HG03575 (cell line): Measurements from ENCODE around the gene CDH4.

Experiments
- ATAC-seq: cut with Tn5 transposase; IDR thresholded peaks from one replicate; pipeline ENCODE4 v1.9.1; 2021; ENCODE audit not compliant: unreplicated experiment, insufficient number of reproducible peaks, low FRiP score; ENCODE audit errors: extremely low read depth

Gene CDH4

DNA sequence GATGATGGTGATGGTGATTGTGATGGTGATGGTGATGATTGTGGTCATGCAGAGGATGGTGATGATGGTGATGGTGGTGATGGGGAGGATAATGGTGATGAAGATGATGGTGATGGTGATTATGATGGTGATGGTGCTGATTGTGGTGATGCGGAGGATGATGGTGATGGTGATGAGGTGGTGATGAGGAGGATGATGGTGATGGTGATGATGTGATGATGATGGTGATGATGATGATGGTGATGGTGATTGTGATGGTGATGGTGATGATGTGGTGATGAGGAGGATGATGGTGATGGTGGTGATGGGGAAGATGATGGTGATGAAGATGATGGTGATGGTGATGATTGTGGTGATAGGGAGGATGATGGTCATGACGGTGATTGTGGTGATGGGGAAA, 333.7 kb downstream of the CDH4 start:
- ATAC-seq = no peak

DNA sequence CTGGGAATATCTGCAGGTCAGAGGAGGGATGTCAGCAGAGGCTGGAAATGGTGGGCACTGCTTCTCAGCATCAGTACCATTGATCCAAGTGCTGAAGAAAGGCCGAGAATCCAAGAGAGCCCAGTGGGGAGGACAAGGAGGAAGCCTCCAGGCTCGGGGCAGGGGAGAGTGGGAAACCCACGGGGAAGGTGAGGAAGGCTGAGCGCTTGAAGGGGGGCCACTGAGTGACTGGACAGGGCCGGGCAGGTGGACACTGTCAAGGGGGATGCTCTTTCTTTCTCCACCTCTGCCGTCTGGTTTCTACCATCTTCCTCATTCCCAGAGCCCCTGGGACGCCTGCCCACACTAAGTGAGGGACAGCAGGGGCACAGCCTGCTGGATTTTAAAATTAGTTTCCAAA, 335.0 kb downstream of the CDH4 start:
- no peak for ATAC-seq

DNA sequence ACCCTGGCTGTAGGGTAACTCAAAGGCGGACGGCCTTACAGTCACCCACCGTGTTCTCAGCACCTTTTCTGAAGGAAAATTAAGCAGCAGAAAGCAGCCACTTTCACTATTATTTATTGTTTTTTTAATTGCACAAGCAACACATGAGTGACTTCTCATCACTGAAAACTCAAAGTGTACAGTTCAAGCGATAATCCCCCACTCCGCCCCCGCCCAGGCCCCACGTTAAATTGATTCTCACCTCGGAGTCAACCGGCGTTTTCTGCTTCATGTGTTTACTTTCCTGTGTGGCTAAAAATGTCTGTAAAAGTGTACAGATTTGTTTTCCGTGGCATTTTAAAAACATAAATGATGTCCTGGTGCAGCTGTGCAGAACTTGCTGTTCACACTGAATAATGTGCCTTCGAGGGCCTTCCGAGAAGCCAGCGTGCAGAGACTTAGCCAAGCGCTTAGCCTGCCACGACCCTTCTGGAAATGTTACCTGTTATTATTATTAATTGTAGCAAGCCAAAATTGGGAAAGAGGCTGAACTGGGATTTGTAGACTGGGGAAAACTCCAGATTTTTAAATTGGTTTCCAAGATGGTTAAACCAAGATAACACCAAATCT, 335.7 kb downstream of the CDH4 start:
- no peak for ATAC-seq

DNA sequence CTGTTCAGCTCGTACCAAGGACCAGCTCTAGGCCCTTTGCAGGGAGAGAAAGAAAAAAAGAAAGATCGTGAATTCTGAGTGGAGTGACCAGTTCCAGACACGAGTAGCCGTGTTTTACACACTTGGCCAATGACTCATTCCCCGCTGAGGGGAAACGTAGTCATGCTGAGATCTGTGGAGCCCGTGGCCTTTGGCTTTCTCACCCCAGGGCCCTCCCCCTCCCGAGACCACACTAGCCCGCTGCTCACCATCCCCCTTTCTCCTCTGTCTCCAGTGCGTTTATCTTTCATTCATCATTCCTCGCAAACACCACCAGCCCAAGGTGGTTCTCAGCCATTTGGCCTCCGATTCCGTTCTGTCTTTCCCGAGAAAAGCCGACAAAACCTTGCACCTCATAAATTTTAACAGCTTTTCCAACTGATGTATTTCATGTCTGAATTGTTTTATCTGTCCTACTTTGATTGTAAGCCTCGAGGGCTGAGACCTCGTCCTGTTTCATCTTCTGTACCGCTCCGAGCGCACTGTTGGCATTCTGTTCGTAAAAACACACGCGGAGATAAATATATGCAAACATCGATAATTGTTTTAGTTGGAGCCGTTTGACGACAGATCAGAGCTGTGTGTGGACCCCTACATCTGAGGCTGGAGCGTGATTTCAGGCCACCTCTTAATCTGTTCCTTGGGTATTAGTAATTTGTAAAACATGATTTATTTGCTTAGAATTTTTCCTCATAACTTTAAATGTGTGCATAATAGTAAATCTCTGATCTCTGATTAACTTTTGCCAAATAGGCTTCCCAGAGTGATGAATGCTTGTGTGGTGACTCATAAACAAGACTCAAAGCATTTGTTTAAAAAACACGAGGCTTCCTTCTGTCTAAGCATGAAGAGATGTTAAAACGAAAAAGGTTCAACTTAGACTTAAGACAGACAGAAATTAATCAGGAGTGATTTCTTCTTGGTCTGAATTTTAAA, 336.6 kb downstream of the CDH4 start:
- ATAC-seq = no peak

DNA sequence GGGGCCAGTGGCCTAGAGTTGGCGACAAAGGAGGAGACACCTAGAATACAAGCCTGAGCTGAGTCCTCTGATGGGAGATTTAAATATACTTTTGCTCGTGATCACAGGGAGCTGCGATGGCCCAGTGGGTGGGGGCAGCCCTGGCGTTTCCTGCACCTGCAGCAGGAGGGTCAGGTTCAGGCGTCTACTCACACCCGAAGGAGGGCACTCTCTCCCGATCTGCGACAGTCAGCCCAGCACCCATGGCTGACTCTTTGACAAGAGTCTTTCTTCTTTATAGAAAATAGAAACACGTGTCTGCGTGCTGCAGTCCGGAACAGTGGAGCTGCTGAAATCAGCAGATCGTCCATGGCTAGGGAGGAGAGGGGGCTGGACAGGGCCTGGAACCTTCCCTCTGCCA, 338.2 kb downstream of the CDH4 start:
- no peak for ATAC-seq

DNA sequence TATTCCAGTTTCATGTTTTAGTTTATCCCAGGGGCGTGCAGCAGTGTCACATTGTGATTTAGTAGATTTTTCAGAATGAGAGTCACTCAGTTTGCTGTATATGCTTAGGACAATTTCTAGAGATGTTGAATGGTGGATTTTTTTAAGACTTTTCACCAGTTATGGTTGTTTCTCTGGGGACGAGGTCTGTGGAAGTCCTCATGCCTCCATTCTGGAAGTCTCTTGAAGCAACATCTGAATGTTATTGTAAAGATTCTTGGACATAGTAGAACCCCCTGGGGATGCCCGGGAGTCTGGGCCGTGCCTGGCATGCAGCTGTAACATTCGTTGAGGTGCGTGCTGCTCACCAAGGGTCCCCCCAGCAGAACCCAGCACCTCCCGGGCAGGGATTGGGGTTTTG, 341.5 kb downstream of the CDH4 start:
- no peak for ATAC-seq

DNA sequence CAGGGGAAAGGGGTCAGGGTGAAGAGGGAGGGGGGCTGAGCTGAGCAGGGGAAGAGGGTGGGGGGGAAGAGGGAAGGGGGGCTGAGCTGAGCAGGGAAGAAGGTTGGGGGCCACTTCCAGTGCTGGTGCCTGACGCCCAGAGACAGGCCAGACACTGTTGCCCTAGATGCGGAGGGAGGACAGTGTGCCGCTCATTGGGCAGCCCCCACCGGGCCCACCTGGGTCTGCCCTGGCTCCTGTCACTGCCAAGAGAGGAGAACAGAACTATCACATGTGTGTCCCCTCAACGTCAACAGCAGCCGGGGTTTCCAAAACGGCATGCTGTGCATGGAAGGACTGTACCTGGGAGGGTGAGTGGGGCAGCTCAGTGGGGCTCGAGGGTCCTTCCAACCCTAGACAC, 342.1 kb downstream of the CDH4 start:
- no peak for ATAC-seq

DNA sequence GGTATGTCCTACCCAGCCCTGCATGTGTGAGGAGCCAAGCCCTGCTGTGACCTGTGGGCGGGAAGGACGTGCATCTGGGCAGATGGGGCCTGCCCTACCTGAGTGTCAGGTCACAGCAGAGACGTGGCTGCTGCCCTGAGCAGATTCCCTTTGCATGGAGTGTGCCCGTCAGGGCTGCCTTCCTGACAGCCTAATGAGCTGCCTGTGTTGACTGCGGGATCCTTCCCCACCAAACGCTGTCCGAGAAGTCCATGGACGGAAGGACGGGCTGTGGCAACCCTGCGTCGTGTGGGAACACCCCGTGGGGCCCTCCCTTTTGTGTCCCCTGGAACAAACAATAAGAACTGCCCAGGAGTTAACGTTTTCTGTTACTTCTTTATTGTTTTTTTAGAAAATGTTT, 343.2 kb downstream of the CDH4 start:
- ATAC-seq = no peak

DNA sequence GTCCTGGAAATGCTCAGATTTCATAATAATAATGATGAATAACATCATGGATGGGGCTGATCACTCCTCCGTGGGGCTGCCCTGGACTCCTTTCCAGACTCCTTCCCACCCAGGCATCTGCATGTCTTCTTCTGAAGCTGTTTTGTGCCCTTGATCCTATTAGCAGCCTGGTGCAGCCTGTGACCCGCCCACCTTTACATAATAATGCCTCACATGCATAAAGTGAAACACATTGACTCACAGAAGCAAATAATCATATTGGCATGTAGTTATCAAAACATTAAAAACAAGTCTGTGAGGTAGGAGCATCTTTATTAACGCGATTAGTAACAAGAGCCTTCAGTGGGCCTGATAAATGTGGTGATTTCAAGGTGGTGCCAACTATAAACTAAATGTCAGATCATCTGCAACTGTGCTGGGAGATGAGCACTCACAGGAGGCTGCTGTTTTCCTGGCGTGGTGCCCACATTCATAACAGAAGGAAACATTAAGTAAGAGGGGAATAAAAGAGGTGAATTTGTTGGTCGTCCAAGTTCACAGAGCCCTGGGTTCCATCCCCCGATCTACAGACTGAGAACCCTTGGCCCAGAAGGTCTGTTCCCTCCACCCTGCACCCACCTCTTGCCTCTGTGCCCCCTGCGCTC, 344.7 kb downstream of the CDH4 start:
- ATAC-seq = no peak

DNA sequence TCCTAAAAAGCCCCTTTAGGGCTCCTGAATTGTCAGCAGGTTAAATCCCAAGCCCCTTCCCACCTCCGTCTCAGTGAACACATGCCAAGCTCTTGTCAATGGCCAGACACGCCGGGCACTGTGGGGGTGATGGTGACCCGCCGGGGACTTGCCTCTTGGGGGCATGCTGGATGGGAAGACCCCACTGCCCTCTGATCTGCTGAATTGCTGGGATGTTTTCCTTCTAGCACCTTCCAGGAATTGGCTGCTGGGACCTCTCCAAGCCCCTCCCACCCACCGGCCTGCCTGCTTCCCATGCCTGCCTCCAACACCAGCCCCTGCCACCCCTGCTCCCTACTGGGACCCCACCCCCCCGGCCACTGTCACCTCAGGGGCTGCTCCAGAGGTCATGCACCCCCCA, 345.9 kb downstream of the CDH4 start:
- ATAC-seq = no peak

DNA sequence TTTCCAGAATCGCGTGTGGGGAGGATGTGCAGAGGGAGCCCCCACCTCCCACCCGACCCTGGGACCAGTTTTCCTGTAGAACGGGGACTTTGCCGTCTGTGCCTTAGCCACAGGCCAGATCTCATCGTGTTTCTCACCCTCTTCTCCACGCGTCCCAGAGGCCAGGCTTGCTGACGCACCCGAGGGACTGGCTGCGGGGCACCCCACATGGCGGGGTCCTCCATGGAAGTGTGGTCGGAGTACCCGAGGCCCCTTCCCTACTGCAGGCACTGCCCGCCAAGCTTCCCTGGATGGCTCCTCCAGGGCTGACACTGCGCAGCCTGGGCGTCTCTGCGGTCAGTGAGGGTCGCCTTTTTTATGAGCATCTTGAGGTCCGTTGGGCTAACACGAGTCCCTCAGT, 346.5 kb downstream of the CDH4 start:
- ATAC-seq = no peak

DNA sequence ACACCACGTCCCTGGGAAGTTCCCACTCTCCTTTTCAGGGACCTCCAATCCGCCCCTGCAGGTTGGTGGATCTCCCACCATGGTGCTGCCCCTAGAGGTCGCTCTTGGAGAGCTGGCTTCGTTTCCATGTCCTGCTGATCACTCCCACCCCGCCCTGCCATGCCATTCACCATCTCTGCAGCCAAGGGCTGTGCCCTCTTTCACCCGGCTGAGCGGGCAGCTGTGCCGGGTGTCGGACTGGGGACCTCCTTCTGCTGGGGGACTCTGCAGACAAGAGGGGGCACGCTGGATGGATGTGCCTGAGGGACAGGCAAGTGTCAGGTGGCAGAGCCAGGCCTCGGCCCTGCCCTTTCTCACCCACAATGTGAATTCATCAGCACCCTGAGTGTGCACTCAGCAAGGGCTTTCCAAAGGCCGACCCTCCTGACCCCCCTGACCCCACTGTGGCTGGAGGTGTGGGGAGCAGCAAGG, 347.0 kb downstream of the CDH4 start:
- ATAC-seq = no peak

DNA sequence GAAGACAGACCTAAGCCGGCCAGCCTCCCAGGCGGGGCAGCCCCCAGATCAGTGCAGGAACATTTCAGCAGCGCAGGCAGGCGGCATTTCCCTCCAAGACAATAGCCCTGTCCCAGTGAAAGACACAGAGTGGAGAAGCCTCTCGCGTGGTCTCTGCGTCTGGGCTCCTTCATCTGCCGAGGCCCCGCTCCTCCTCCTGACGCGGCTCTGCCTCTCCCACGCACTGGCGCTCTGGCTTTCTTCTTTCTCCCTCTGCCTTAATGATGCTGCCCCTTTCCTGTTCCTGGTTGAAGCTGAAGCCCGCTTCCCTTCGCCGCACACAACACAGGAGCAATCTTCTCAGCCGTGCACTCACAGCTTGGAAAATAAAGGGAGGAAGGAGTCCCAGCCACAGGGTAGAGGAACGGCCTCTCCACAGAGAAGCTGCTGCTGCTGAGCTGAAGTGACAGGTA, 347.5 kb downstream of the CDH4 start:
- no peak for ATAC-seq

DNA sequence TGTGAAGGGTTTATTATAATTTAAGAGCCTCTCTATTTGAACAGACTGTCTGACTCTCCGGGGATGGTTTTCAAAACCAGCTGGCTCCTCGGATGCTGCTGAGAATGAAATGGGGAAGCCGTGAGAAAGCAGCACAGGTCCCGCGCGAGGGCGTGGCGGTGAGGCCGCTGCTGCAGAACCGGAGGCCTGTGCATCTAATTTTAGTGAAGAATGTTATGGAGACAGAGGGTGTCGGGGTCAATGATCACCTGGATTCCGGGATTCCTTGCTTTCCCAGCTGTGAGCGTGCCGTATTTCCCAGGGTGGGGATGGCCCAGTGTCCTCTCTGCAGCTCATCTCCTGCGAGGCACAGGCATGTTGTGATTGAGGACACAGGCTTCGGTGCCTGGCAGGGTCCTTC, 348.0 kb downstream of the CDH4 start:
- no peak for ATAC-seq

DNA sequence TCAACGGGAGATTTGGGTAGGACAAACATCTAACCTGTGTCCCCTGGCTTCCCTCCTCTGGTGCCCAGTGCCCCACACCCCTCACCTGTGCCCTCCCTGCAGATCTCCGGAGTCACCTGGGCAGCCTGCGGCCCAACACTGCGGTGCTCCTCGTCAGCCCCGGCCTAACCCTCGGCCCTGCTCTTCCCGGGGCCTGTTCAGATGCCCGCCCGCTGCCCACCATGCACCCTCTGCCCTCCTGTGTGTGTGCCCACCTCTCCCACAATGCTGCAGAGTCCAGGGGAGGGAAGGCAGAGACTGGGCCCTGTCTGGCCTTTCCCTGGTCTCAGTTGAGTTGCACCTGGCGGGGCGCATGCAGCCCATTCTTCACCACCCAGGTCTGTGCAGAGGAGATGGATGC, 349.3 kb downstream of the CDH4 start:
- ATAC-seq = no peak

DNA sequence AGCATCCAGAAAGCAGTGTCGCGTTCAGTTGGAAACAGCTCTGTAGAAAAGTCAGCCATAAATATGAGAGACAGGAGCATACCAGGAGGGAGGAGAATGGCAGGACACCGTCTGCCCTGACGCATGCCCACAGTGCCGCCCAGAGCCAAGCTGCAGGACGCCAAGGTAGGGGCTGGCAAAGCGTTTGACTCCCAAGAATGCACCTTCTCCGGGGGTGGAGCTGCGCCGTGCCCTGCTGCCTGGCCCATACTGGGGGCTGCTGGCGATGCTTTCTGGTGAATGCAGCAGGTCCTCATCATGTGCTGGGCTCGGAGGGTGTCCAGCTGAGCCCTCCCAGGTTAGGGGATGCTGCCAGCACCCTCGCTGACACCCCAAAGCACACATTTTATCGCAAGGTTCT, 349.8 kb downstream of the CDH4 start:
- no peak for ATAC-seq

DNA sequence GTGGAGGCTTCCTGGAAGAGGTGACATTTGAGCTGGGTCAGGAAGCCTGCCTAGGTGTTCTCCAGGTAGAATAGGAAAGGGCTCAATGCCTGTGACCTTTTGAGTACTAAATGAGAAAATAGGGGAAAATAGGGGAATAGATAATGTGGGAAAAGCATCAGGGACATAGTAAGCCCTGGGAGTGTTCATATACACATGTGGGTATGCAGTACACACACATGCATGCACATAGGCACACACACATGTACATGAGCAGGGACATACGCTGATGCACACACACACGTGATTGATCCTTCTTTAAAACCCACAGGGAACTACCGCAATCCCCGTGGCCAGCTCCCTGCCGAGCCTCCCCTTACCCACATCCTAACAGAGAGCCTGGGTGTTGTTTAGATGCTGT, 351.7 kb downstream of the CDH4 start:
- no peak for ATAC-seq

DNA sequence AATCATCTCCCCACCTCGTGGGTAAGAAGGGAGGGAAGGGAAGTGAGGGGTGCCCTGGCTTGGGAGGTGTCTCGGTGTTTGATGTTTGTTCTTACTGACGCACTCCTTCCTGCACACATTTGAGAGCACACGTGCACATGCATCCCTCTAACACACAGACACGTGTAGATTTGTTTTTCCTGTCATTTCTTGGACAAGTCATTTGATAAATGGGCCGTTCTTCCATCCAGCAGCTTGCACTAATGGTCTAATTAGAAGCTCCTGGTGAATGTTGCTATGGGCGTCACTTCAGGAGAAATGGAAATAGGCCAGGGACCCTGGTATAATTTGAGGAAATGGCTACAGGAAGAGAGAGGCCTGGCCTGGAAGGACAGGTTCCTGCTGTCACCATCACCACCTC, 352.5 kb downstream of the CDH4 start:
- no peak for ATAC-seq

DNA sequence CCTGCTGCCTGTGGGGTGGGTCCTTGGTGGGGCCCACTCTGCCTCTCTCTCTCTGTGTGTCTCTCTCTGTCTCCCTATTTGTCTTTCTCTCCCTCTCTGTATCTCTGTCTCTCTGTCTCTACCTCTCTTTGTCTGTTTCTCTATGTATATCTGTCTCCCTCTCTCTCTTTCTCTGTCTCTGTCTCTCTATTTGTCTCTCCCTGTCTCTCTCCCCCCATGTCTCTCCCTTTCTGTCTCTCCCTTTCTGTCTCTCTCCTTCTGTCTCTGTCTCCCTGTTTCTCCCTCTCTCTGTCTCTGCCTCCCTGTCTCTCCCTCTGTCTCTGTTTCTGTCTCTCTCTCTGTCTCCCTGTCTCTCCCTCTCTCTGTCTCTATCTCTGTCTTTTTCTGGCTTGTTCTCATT, 353.2 kb downstream of the CDH4 start:
- ATAC-seq = no peak
